OCI-LY3 (cell line): ENCODE results near the gene CLEC3B.

Experiments used
- H2AFZ ChIP-seq: fragments of 200-600, 300-600 bp; shearing (Covaris generic); 2 replicates; pipeline ENCODE4 v1.6.0; 2014; ENCODE audit warnings: antibody characterized with exemption, low read depth, low read length
- H3K27ac ChIP-seq: fragments of 200-600, 300-600 bp; sonication (generic); 2 replicates; pipeline ENCODE4 v1.5.1; 2014; ENCODE audit warnings: mild to moderate bottlenecking, low read length, moderate library complexity, mixed read lengths
- H3K27me3 ChIP-seq: fragments of 200-600, 300-600 bp; sonication (generic); 2 replicates; pipeline ENCODE4 v1.6.1; 2014; ENCODE audit warnings: low read depth, low read length, mixed read lengths
- H3K36me3 ChIP-seq: fragments of 200-600, 300-600 bp; sonication (generic); replicated peaks from 2 replicates; pipeline ENCODE3; 2014; ENCODE audit warnings: low read depth, low read length, mixed read lengths
- H3K4me1 ChIP-seq: fragments of 300-600, 200-600 bp; sonication (generic); 2 replicates; pipeline ENCODE4 v1.6.1; 2014; ENCODE audit warnings: low read length, mixed read lengths
- H3K4me2 ChIP-seq: fragments of 200-600, 300-600 bp; sonication (generic); 2 replicates; pipeline ENCODE4 v1.6.1; 2014; ENCODE audit warnings: low read length, mixed read lengths
- H3K4me3 ChIP-seq: fragments of 300-600, 200-600 bp; sonication (generic); 2 replicates; pipeline ENCODE4 v1.5.1; 2014; ENCODE audit warnings: antibody characterized with exemption, mild to moderate bottlenecking, low read length, moderate library complexity
- H3K79me2 ChIP-seq: fragments of 300-600, 200-600 bp; shearing (Covaris generic); 2 replicates; pipeline ENCODE4 v1.6.1; 2014; ENCODE audit warnings: mild to moderate bottlenecking, low read length, mixed read lengths
- H3K9ac ChIP-seq: fragments of 300-600, 200-600 bp; shearing (Covaris generic); 2 replicates; pipeline ENCODE4 v1.6.0; 2014; ENCODE audit warnings: mild to moderate bottlenecking, low read length, moderate library complexity
- H3K9me3 ChIP-seq: fragments of 200-600, 300-600 bp; shearing (Covaris generic); 2 replicates; pipeline ENCODE4 v1.6.1; 2014; ENCODE audit warnings: low read length, mixed read lengths; ENCODE audit not compliant: insufficient read depth
- H4K20me1 ChIP-seq: fragments of 200-600, 300-600 bp; sonication (generic); 2 replicates; pipeline ENCODE4 v1.6.1; 2016; ENCODE audit warnings: low read length, mixed read lengths; ENCODE audit not compliant: insufficient read depth
- CTCF ChIP-seq: fragments of 200-600, 300-600 bp; sonication (generic); IDR thresholded peaks from 2 replicates; pipeline ENCODE4 v1.5.1; 2014; ENCODE audit warnings: antibody characterized with exemption, low read length, low read depth
- EZH2phosphoT487 ChIP-seq: fragments of 200-600 bp; shearing (Covaris generic); IDR thresholded peaks from 2 replicates; pipeline ENCODE4 v1.6.1; 2018; ENCODE audit warnings: antibody characterized with exemption, mixed run types, low read depth

CLEC3B gene

GRCh38 chr3:45065373-45065720 is 39.2 kb downstream of the CLEC3B start:
- Histone ChIP-seq H3K36me3 (no peaks in the 10 kb centered on the region), H3K9me3 (no peaks in the 10 kb centered on the region), H4K20me1 (no peaks in the 10 kb centered on the region), H2AFZ (no peak overlapping the region), H3K4me2 (no peak overlapping the region), H3K4me3 (no peak overlapping the region), H3K4me1 (no peaks in the 10 kb centered on the region; the same call in 1 of the 2 replicates), H3K27me3 (0 out of 2 replicates have a peak, but pooled peaks cover 19% of the 10 kb centered on the region), H3K27ac (no peak overlapping the region), H3K9ac (no peak overlapping the region), H3K79me2 (no peaks in the 10 kb centered on the region)
- TF ChIP-seq CTCF (no peak), EZH2phosphoT487 (no peak)

- H3K4me3 ChIP-seq, result no peak overlapping the region
- no peaks in the 10 kb centered on the region for H4K20me1 ChIP-seq
- no peak overlapping the region for H3K27ac ChIP-seq
- no peak overlapping the region for H2AFZ ChIP-seq
- H3K36me3 ChIP-seq, result no peaks in the 10 kb centered on the region
- H3K4me2 ChIP-seq, result no peak overlapping the region
- no peaks in the 10 kb centered on the region for H3K9me3 ChIP-seq
- 0 out of 2 replicates have a peak, but pooled peaks cover 19% of the 10 kb centered on the region for H3K27me3 ChIP-seq
- H3K79me2 ChIP-seq, result no peaks in the 10 kb centered on the region
- H3K9ac ChIP-seq, result no peak overlapping the region
- no peak for TF ChIP-seq CTCF
- TF ChIP-seq EZH2phosphoT487, result no peak
- no peaks in the 10 kb centered on the region; the same call in 1 of the 2 replicates for H3K4me1 ChIP-seq
Measured at GRCh38 chr3:45066109-45066801, 40.2 kb downstream of the CLEC3B start.

GRCh38 chr3:45067486-45067885 is 41.4 kb downstream of the CLEC3B start:
- Histone ChIP-seq H3K4me1 (no peaks in the 10 kb centered on the region; the same call in 1 of the 2 replicates), H4K20me1 (no peaks in the 10 kb centered on the region), H3K9ac (no peak overlapping the region), H2AFZ (no peak overlapping the region), H3K27me3 (0 out of 2 replicates have a peak, but pooled peaks cover 19% of the 10 kb centered on the region), H3K4me2 (no peak overlapping the region), H3K4me3 (no peak overlapping the region), H3K79me2 (no peaks in the 10 kb centered on the region), H3K27ac (no peak overlapping the region), H3K36me3 (no peaks in the 10 kb centered on the region), H3K9me3 (no peaks in the 10 kb centered on the region)
- TF ChIP-seq CTCF, result no peak
- TF ChIP-seq EZH2phosphoT487, result no peak

GRCh38 chr3:45067941-45068340 is 41.8 kb downstream of the CLEC3B start:
- Histone ChIP-seq H3K27me3 (0 out of 2 replicates have a peak, but pooled peaks cover 19% of the 10 kb centered on the region), H3K4me3 (no peak overlapping the region), H3K9ac (no peak overlapping the region), H3K79me2 (no peaks in the 10 kb centered on the region), H3K36me3 (no peaks in the 10 kb centered on the region), H4K20me1 (no peaks in the 10 kb centered on the region), H2AFZ (no peak overlapping the region), H3K9me3 (no peaks in the 10 kb centered on the region), H3K4me2 (no peak overlapping the region), H3K27ac (no peak overlapping the region), H3K4me1 (no peaks in the 10 kb centered on the region; the same call in 1 of the 2 replicates)
- TF ChIP-seq CTCF (no peak), EZH2phosphoT487 (no peak)
